ENCODE data around the gene MMP1. TPM values are rescaled to one million over a fixed set of nuclear protein-coding genes. Genes with fewer than 3 reads are reported as not detected.

MMP1 gene
- total RNA-seq, 1 experiment from 2014 or later, result 0.35 TPM

DNA sequence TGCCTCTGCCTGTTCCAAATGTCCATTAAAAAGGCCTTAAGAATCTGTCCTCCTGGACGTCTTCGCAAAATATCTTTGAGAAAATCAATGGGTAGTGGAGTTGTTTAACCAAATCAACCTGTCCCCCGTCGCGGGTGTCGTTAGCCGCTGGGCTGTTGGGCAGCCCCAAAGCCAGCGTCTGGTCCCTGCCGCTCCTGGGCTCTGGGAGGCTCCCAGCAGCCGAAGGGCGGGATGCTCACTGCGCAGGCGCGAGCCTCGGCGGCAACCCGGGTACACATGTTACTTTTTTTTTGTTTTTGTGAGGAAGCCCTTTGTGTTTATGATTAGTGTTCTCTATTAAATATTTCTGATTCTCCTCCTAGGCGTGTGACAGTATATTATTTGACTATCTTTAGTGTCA lies 30.2 kb downstream of the MMP1 start:
- Histone ChIP-seq H3K27ac (no peak overlapping the region), H3K4me1 (replicated peaks; ENCODE audit: insufficient read depth) (no peaks in the 10 kb centered on the region), H3K9me2 (ENCODE audit: insufficient read depth) (no peaks in the 10 kb centered on the region), H2AFZ (no peak overlapping the region), H3K4me2 (no peak overlapping the region), H3K9me3 (ENCODE audit: insufficient read depth, low read depth) (no peaks in the 10 kb centered on the region), H4K20me1 (ENCODE audit: insufficient read depth) (no peaks in the 10 kb centered on the region), H3K27me3 (ENCODE audit: insufficient read depth, low read depth) (peaks cover 6% of the 10 kb centered on the region; the same call in 1 of the 2 replicates), H3F3A (ENCODE audit: insufficient read depth, low read depth) (no peaks in the 10 kb centered on the region; the same call in 1 of the 2 replicates), H3K79me2 (ENCODE audit: low read depth) (no peaks in the 10 kb centered on the region), H3K36me3 (ENCODE audit: low read depth) (no peaks in the 10 kb centered on the region), H3K4me3 (no peak overlapping the region)
- no TSS peak for BruUV-seq (replicated peaks)
- intact Hi-C loops (cut with micrococcal nuclease; ENCODE audit: unreplicated experiment), result no loop called here
- ChIA-PET CTCF (no interaction called here), POLR2A (ENCODE audit: unreplicated experiment) (no interaction called here)
- no peak for DNase-seq
- TF ChIP-seq EZH2 (IDR thresholded peaks at IDR 0.05; ENCODE audit: low read depth), result no peak
- TF ChIP-seq, protein P1, sequence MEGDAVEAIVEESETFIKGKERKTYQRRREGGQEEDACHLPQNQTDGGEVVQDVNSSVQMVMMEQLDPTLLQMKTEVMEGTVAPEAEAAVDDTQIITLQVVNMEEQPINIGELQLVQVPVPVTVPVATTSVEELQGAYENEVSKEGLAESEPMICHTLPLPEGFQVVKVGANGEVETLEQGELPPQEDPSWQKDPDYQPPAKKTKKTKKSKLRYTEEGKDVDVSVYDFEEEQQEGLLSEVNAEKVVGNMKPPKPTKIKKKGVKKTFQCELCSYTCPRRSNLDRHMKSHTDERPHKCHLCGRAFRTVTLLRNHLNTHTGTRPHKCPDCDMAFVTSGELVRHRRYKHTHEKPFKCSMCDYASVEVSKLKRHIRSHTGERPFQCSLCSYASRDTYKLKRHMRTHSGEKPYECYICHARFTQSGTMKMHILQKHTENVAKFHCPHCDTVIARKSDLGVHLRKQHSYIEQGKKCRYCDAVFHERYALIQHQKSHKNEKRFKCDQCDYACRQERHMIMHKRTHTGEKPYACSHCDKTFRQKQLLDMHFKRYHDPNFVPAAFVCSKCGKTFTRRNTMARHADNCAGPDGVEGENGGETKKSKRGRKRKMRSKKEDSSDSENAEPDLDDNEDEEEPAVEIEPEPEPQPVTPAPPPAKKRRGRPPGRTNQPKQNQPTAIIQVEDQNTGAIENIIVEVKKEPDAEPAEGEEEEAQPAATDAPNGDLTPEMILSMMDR (conservative IDR thresholded peaks at IDR 0.05), result no peak

DNA sequence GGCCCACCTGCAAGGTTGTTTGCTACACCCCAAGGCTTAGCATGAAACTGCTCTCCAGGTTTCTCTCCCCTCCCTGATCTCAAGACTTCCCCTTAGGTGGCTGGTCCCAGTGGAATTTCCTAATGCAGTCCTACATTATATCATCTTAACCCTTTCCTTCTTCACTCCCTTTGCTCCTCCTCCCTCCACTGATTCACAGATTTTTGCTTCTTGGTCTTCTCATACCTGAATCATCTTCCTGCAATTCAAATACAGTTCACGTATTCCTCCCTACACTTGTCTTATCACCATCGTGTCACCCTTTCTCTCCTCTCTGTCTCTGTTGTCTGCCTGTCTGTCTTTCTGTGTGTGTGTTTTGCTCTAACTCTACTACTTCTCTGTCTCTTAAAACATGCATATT lies 34.5 kb downstream of the MMP1 start:
- no TSS peak for BruUV-seq (replicated peaks)
- intact Hi-C loops (cut with micrococcal nuclease; ENCODE audit: unreplicated experiment), result no loop called here
- no peaks in the 10 kb centered on the region for H3K79me2 ChIP-seq (ENCODE audit: low read depth)
- H3K4me3 ChIP-seq, result no peak overlapping the region
- H3K9me2 ChIP-seq (ENCODE audit: insufficient read depth), result no peaks in the 10 kb centered on the region; the same call in 1 of the 2 replicates
- H3K4me2 ChIP-seq, result no peak overlapping the region
- ChIA-PET POLR2A (ENCODE audit: unreplicated experiment) (no interaction called here), CTCF (no interaction called here)
- H2AFZ ChIP-seq, result no peak overlapping the region
- H3F3A ChIP-seq (ENCODE audit: insufficient read depth, low read depth), result peaks cover 16% of the 10 kb centered on the region; the same call in 1 of the 2 replicates
- no peak for TF ChIP-seq EZH2 (IDR thresholded peaks at IDR 0.05; ENCODE audit: low read depth)
- TF ChIP-seq, protein P1 (conservative IDR thresholded peaks at IDR 0.05), result no peak
- H4K20me1 ChIP-seq (ENCODE audit: insufficient read depth), result no peaks in the 10 kb centered on the region
- peaks cover 6% of the 10 kb centered on the region; the same call in 1 of the 2 replicates for H3K27me3 ChIP-seq (ENCODE audit: insufficient read depth, low read depth)
- H3K27ac ChIP-seq, result no peak overlapping the region
- no peak for DNase-seq
- no peaks in the 10 kb centered on the region for H3K36me3 ChIP-seq (ENCODE audit: low read depth)
- no peaks in the 10 kb centered on the region for H3K9me3 ChIP-seq (ENCODE audit: insufficient read depth, low read depth)
- peaks cover 27% of the 10 kb centered on the region for H3K4me1 ChIP-seq (replicated peaks; ENCODE audit: insufficient read depth)

DNA sequence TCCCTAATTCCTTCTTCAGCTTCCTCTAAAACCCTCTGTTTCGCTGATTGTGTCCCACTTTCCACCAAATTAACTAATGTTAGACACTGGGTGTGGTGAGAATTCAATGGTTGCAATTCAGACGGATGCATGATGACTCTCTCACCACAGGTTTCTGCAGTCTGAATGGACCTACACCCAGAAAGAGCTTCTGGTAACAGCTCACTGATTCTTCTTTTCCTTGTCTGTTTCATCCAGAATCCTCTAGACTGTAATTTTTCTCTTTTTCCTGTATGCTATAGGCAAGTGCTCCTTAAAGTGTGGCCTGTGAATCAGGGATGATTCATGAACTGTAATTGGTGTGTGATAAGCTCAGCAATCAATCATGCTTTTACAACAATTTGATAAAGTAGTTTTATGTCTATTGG lies 35.6 kb downstream of the MMP1 start:
- Histone ChIP-seq H3K27me3 (ENCODE audit: insufficient read depth, low read depth) (peaks cover 6% of the 10 kb centered on the region; the same call in 1 of the 2 replicates), H3F3A (ENCODE audit: insufficient read depth, low read depth) (peaks cover 16% of the 10 kb centered on the region; the same call in 1 of the 2 replicates), H3K27ac (no peak overlapping the region), H3K4me1 (replicated peaks; ENCODE audit: insufficient read depth) (peaks cover 27% of the 10 kb centered on the region), H2AFZ (no peak overlapping the region), H3K4me3 (no peak overlapping the region), H3K79me2 (ENCODE audit: low read depth) (no peaks in the 10 kb centered on the region), H3K9me3 (ENCODE audit: insufficient read depth, low read depth) (no peaks in the 10 kb centered on the region), H4K20me1 (ENCODE audit: insufficient read depth) (no peaks in the 10 kb centered on the region), H3K36me3 (ENCODE audit: low read depth) (no peaks in the 10 kb centered on the region), H3K4me2 (no peak overlapping the region), H3K9me2 (ENCODE audit: insufficient read depth) (no peaks in the 10 kb centered on the region; the same call in 1 of the 2 replicates)
- CTCF ChIA-PET, result no interaction called here
- intact Hi-C loops (cut with micrococcal nuclease; ENCODE audit: unreplicated experiment), result no loop called here
- BruUV-seq (replicated peaks), result no TSS peak
- TF ChIP-seq EZH2 (IDR thresholded peaks at IDR 0.05; ENCODE audit: low read depth), result no peak
- TF ChIP-seq, protein P1 (conservative IDR thresholded peaks at IDR 0.05), result no peak
- peak in 1 of 2 experiments; percentile 29 for DNase-seq
- POLR2A ChIA-PET (ENCODE audit: unreplicated experiment), result no interaction called here
